ENCODE results near the gene TESK1. TPM values are rescaled to one million over a fixed set of nuclear protein-coding genes. Genes with fewer than 3 reads are reported as not detected.

TESK1 gene
- total RNA-seq, 1 donor from 2014 or later: 70.2 TPM

DNA sequence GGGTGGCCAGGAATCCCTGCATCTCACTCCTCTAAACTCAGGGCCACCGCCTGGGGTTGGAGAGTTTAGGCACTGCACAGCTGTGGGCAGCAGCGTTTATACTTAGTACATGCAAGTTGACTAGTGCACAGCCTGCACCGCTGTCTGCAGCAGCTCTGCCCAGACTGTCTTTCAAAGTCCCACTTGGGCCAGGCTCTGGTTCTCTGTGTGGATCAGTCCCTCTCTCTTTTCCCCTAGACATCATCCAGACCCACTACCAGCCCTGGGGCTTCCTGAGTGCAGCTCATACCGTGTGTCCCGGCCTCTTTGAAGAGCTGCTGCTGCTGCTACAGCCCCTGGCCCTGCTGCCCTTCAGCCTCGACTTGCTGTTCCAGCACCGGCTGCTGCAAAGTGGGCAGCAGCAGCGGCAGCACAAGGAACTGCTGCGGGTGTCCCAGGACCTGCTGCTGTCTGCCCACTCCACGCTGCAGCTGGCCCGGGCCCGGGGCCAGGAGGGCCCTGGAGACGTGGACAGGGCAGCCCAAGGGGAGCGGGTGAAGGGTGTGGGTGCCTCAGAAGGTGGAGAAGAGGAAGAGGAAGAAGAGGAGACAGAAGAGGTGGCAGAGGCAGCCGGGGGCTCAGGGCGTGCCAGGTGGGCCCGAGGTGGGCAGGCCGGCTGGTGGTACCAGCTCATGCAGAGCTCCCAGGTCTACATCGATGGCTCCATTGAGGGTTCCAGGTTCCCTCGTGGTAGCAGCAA lies 45.1 kb upstream of the TESK1 start:
- DNase-seq (ENCODE audit: low spot score in 2 of 2): peak in 1 of 2 donors; percentile 60
- H3K4me1 ChIP-seq: peaks cover 10 to 41% of the 10 kb centered on the region in 2 donors
- no peak overlapping the region for H3K4me3 ChIP-seq
- TF ChIP-seq, protein P1, sequence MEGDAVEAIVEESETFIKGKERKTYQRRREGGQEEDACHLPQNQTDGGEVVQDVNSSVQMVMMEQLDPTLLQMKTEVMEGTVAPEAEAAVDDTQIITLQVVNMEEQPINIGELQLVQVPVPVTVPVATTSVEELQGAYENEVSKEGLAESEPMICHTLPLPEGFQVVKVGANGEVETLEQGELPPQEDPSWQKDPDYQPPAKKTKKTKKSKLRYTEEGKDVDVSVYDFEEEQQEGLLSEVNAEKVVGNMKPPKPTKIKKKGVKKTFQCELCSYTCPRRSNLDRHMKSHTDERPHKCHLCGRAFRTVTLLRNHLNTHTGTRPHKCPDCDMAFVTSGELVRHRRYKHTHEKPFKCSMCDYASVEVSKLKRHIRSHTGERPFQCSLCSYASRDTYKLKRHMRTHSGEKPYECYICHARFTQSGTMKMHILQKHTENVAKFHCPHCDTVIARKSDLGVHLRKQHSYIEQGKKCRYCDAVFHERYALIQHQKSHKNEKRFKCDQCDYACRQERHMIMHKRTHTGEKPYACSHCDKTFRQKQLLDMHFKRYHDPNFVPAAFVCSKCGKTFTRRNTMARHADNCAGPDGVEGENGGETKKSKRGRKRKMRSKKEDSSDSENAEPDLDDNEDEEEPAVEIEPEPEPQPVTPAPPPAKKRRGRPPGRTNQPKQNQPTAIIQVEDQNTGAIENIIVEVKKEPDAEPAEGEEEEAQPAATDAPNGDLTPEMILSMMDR (IDR thresholded peaks at IDR 0.05): no peak
- intact Hi-C loops (cut with DNase I): loop anchor here (5.0 to 10.0 kb wide), 4 partner anchors 137 to 565 kb away; partner anchors contain the start of genes ATOSB and UNC13B
- peaks cover 65 to 76% of the 10 kb centered on the region in 2 donors for H3K36me3 ChIP-seq
- H3K9me3 ChIP-seq: no peaks in the 10 kb centered on the region
- no peaks in the 10 kb centered on the region for H3K27me3 ChIP-seq
- H3K27ac ChIP-seq: peak overlapping the region; percentile 83 to 94

DNA sequence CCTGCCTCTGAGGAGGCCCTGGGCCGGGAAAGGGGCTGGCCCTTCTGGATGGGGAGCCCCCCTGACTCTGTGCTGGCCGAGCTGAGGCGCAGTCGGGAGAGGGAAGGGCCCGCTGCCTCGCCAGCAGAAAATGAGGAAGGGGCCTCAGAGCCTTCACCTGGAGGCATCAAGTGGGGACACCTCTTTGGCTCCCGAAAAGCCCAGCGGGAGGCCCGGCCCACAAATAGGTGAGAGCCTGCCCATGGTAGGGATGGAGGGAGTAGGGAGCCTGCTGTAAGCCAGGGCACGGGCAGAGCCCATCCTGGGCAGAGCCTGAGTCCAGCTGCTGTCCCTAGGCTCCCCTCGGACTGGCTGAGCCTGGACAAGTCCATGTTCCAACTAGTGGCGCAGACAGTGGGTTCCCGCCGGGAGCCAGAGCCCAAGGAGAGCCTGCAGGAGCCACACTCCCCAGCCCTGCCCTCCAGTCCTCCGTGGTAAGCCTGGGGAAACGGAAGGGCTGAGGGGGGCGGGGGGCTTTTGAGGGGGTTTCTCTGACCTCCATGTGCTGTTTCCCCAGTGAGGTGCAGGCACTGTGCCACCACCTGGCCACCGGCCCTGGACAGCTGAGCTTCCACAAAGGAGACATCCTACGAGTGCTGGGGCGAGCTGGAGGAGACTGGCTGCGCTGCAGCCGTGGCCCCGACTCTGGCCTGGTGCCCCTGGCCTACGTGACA lies 44.3 kb upstream of the TESK1 start:
- H3K27ac ChIP-seq: peak overlapping the region; percentile 83 to 94

DNA sequence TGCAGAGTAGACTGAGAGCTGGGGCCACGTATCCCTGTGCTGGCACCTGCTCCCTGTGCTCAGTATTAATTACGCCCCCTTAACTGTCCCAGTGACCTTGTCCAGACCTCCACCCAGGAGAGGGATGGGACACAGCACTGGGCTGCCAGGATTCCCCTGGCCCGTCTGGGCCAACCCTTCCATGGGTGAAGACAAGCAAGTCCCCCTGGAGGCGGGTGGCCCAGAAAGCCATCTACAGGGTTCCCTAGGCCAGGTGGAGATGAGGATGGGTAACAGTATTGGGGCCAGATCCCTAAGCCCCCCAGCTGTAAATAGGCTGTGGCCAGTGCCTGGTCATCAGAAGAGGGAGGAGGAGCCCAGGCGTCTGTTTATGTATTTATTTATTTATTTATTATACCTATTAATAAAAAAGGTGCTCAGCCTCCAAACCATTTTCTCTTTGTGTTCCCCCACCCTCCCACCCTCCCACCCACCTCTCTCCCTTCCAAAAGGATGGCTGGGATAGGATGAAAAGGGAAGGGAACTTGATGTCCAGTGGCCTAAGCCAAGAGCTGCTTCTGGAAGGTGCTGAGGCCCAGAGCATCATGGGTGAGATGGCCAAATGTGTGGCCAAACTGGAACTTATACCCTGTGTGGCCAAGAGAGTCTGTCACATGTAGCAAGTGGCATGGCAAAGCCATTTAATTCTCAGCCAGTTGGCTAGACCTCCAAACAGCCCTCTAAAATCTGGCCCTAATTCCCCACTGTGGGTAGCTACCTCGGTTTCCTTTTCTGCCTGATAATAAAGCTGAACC lies 43.4 kb upstream of the TESK1 start:
- H3K36me3 ChIP-seq: peaks cover 48 to 59% of the 10 kb centered on the region in 2 donors
- H3K27me3 ChIP-seq: no peaks in the 10 kb centered on the region
- peak overlapping the region; percentile 83 to 94 for H3K27ac ChIP-seq
- H3K4me1 ChIP-seq: peaks cover 23 to 52% of the 10 kb centered on the region in 2 donors
- no peaks in the 10 kb centered on the region for H3K9me3 ChIP-seq
- no peak for DNase-seq (ENCODE audit: low spot score in 2 of 2)
- intact Hi-C loops (cut with DNase I): loop anchor here (2.0 to 10.0 kb wide), 5 partner anchors 43 to 567 kb away; partner anchors contain the start of genes ATOSB and UNC13B
- TF ChIP-seq, protein P1 (IDR thresholded peaks at IDR 0.05): no peak
- no peak overlapping the region for H3K4me3 ChIP-seq

More for the DNA sequence above, 44.3 kb upstream of the TESK1 start:
- peak in 1 of 2 donors; percentile 62 for DNase-seq (ENCODE audit: low spot score in 2 of 2)
- Histone ChIP-seq H3K4me1 (peaks cover 17 to 49% of the 10 kb centered on the region in 2 donors), H3K36me3 (peaks cover 57 to 68% of the 10 kb centered on the region in 2 donors), H3K27me3 (no peaks in the 10 kb centered on the region), H3K9me3 (no peaks in the 10 kb centered on the region), H3K4me3 (no peak overlapping the region)
- intact Hi-C loops (cut with DNase I): loop anchor here (5.0 to 10.0 kb wide), 4 partner anchors 137 to 566 kb away; partner anchors contain the start of genes ATOSB and UNC13B
- TF ChIP-seq, protein P1 (IDR thresholded peaks at IDR 0.05): no peak

DNA sequence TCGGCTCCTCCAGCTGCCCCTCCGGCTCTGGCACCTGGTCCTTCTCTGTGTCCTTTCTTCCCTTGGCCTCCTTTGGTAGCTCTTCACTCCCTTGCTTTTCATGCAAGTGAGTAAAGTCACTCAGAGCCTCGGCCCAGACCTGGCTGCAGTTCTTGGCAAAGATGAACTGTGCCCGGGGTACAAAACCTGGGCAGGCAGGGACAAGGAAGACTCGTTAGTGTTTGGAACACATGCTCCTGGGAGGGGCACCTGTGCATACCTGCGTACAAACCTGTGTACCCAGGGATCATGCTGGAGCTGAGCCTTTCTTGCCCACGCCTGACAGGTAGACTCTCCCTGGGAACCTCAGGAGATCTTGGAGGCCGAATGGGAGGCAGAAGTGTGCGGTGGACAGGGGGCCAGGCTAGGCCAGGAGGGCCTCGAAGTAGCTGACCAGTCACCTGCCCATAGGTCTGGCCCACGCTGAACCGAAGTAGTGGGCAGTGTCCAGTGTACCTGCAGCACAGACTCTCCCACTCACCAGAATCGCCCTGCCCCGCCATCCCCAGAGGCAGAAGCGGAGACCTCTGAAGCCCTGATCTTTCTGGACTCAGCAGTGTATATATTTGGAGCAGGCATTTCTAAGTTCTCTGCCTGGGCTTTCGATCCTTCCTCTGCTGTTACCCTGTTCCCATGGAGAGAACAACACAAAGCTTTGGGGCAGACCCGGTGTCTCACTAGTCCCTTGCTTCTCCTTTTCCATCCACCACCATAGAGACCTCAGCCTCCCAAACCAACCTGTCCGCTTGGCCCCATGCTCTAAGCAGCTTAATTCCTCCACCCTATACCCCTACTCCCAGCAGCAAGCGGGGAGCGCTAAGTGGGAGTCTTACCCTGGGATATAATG lies 41.9 kb upstream of the TESK1 start:
- TF ChIP-seq, protein P1 (IDR thresholded peaks at IDR 0.05): no peak
- no peaks in the 10 kb centered on the region for H3K27me3 ChIP-seq
- H3K4me3 ChIP-seq: peak overlapping the region; percentile 17 to 19
- peak overlapping the region; percentile 83 to 94 for H3K27ac ChIP-seq
- no peak for DNase-seq (ENCODE audit: low spot score in 2 of 2)
- H3K9me3 ChIP-seq: no peaks in the 10 kb centered on the region
- H3K36me3 ChIP-seq: peaks cover 33 to 45% of the 10 kb centered on the region in 2 donors
- peaks cover 23 to 52% of the 10 kb centered on the region in 2 donors for H3K4me1 ChIP-seq
- intact Hi-C loops (cut with DNase I): loop anchor here (2.0 to 10.0 kb wide), 5 partner anchors 44 to 568 kb away; partner anchors contain the start of genes ATOSB and UNC13B
